Measurements from ENCODE around the gene ITPRID2. TPM values are rescaled to one million over a fixed set of nuclear protein-coding genes. Genes with fewer than 3 reads are reported as not detected.

ITPRID2 gene
- total RNA-seq, 1 donor from 2014 or later: 100 TPM

- H3K4me3 Mint-ChIP-seq (ENCODE audit: unreplicated experiment): no peak overlapping the region
- H3K9me3 Mint-ChIP-seq (ENCODE audit: unreplicated experiment): no peaks in the 10 kb centered on the region
- H3K36me3 Mint-ChIP-seq (ENCODE audit: unreplicated experiment): no peaks in the 10 kb centered on the region
Observed at GRCh38 chr2:181886192-181886591, 5.3 kb upstream of the ITPRID2 start.

GRCh38 chr2:181887045-181887444, 4.5 kb upstream of the ITPRID2 start:
- Mint-ChIP-seq H3K9me3 (ENCODE audit: unreplicated experiment) (no peaks in the 10 kb centered on the region), H3K27ac (ENCODE audit: unreplicated experiment) (no peak overlapping the region), H3K27me3 (ENCODE audit: unreplicated experiment) (no peaks in the 10 kb centered on the region), H3K36me3 (ENCODE audit: unreplicated experiment) (no peaks in the 10 kb centered on the region), H3K4me3 (ENCODE audit: unreplicated experiment) (no peak overlapping the region), H3K4me1 (ENCODE audit: unreplicated experiment) (peaks cover 6% of the 10 kb centered on the region)
- DNase-seq (ENCODE audit: extremely low spot score, unreplicated experiment): no peak
- no peak for TF ChIP-seq CTCF (IDR thresholded peaks at IDR 0.05)

More at GRCh38 chr2:181886192-181886591, 5.3 kb upstream of the ITPRID2 start:
- DNase-seq (ENCODE audit: extremely low spot score, unreplicated experiment): no peak
- no peak for TF ChIP-seq CTCF (IDR thresholded peaks at IDR 0.05)
- peaks cover 4% of the 10 kb centered on the region for H3K4me1 Mint-ChIP-seq (ENCODE audit: unreplicated experiment)
- no peaks in the 10 kb centered on the region for H3K27me3 Mint-ChIP-seq (ENCODE audit: unreplicated experiment)
- no peak overlapping the region for H3K27ac Mint-ChIP-seq (ENCODE audit: unreplicated experiment)

- H3K4me1 Mint-ChIP-seq (ENCODE audit: unreplicated experiment): peaks cover 26% of the 10 kb centered on the region
- H3K27ac Mint-ChIP-seq (ENCODE audit: unreplicated experiment): no peak overlapping the region
- no peak overlapping the region for H3K4me3 Mint-ChIP-seq (ENCODE audit: unreplicated experiment)
- DNase-seq (ENCODE audit: extremely low spot score, unreplicated experiment): no peak
- no peaks in the 10 kb centered on the region for H3K27me3 Mint-ChIP-seq (ENCODE audit: unreplicated experiment)
- no peak for TF ChIP-seq CTCF (IDR thresholded peaks at IDR 0.05)
- peaks cover 2% of the 10 kb centered on the region for H3K36me3 Mint-ChIP-seq (ENCODE audit: unreplicated experiment)
- no peaks in the 10 kb centered on the region for H3K9me3 Mint-ChIP-seq (ENCODE audit: unreplicated experiment)
Observed at GRCh38 chr2:181889776-181890175, 1.8 kb upstream of the ITPRID2 start.

- H3K4me1 Mint-ChIP-seq (ENCODE audit: unreplicated experiment): peaks cover 29% of the 10 kb centered on the region
- H3K27ac Mint-ChIP-seq (ENCODE audit: unreplicated experiment): no peak overlapping the region
Observed at GRCh38 chr2:181890271-181890670, 1.3 kb upstream of the ITPRID2 start.

More at GRCh38 chr2:181890271-181890670, 1.3 kb upstream of the ITPRID2 start:
- Mint-ChIP-seq H3K36me3 (ENCODE audit: unreplicated experiment) (peaks cover 2% of the 10 kb centered on the region), H3K4me3 (ENCODE audit: unreplicated experiment) (no peak overlapping the region), H3K9me3 (ENCODE audit: unreplicated experiment) (no peaks in the 10 kb centered on the region), H3K27me3 (ENCODE audit: unreplicated experiment) (no peaks in the 10 kb centered on the region)
- DNase-seq (ENCODE audit: extremely low spot score, unreplicated experiment): no peak
- no peak for TF ChIP-seq CTCF (IDR thresholded peaks at IDR 0.05)

All from osteocyte (in vitro differentiated cells).